ENCODE data around the gene HES7.

- TF ChIP-seq CTCF (IDR thresholded peaks at IDR 0.05) (no peak), POLR2A (IDR thresholded peaks at IDR 0.05) (no peak)
Observed at GRCh38 chr17:8155231-8155995, 31.5 kb upstream of the HES7 start.
